ENCODE data around the gene APP.

Gene APP

DNA sequence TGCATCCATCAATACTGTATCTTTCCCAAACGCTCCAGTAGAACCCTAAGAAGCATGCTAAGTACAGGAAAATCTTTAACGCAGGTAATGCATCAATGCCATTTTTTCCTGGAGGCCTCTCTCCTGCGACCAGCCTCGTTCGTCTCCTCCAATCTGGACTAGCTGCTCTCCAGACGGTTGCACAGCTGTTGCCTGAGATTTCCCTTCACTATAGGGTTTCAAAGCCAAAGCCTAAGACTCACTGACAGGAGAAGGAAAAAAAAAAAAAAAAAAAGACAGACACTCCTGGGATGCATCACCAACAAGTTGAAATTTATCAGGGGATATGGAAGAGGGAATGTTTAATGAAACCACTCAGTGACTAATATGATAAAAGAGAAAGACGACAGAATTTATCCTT lies 93.0 kb downstream of the APP start:
- no peaks in the 10 kb centered on the region for H3K4me1 ChIP-seq (ENCODE audit: control insufficient read depth in 2 of 2, insufficient read depth in 2 of 2, low read length in 2 of 2)
- H3K36me3 ChIP-seq (ENCODE audit: control insufficient read depth in 2 of 2, insufficient read depth in 2 of 2, low read length in 2 of 2), result no peaks in the 10 kb centered on the region
- H3K4me3 ChIP-seq (ENCODE audit: low read length in 2 of 2), result no peak overlapping the region
- H3K9me3 ChIP-seq (ENCODE audit: control insufficient read depth in 2 of 2, low read length in 2 of 2), result no peaks in the 10 kb centered on the region
- no peak overlapping the region for H3K9ac ChIP-seq (ENCODE audit: low read depth in 1 of 2, low read length in 2 of 2)
- H3K27ac ChIP-seq (ENCODE audit: low read depth in 2 of 2, low read length in 2 of 2), result no peak overlapping the region
- no peaks in the 10 kb centered on the region for H3K27me3 ChIP-seq (ENCODE audit: control insufficient read depth in 2 of 2, insufficient read depth in 2 of 2, low read length in 2 of 2)

DNA sequence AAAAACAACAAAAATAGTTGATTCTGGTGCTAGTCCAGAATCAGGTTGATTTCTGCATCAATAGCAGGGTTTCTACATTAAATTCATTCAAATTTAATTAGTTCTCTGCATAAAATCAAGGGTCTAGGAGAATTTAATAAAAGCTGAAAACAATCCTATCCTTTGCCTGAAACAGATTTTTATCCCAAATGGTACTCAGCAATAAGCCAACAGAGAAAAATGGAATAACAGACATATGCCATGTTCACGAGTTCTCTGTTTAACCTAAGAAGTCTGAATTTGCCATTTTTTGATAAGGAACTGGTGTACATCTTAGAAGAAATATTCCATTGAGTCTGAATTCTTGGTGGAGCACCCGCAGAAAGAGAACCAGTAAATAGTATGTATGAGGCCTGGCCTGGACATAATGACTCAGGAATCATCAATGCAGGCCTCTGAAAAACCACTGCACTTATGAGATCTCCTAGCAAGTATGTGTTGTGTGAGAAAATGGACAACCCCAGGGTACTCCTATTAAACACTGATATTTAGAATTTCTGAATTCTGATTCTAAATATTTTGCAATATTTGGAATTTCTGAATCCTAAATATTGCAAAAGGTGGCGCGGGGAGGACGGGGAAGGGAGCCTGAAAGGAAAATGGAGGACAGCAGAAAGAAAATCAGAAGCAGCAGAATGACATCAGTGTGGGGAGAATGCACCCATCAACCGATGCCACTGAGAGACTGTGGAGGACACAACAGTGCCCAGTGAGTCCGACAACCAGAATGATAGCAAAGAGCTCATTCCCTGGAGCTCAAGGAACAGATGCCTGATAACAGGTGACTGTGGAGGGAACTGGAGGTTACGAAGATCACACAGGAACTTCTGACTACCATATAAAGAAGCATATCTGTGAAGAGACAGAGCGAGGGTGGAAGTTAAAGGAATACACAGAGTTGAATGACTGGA lies 97.6 kb downstream of the APP start:
- Histone ChIP-seq H3K27ac (ENCODE audit: low read depth in 2 of 2, low read length in 2 of 2) (no peak overlapping the region), H3K36me3 (ENCODE audit: control insufficient read depth in 2 of 2, insufficient read depth in 2 of 2, low read length in 2 of 2) (no peaks in the 10 kb centered on the region), H3K9me3 (ENCODE audit: control insufficient read depth in 2 of 2, low read length in 2 of 2) (no peaks in the 10 kb centered on the region), H3K4me3 (ENCODE audit: low read length in 2 of 2) (no peak overlapping the region), H3K27me3 (ENCODE audit: control insufficient read depth in 2 of 2, insufficient read depth in 2 of 2, low read length in 2 of 2) (no peaks in the 10 kb centered on the region), H3K9ac (ENCODE audit: low read depth in 1 of 2, low read length in 2 of 2) (no peak overlapping the region), H3K4me1 (ENCODE audit: control insufficient read depth in 2 of 2, insufficient read depth in 2 of 2, low read length in 2 of 2) (peaks cover 0 to 12% of the 10 kb centered on the region in 2 donors)

DNA sequence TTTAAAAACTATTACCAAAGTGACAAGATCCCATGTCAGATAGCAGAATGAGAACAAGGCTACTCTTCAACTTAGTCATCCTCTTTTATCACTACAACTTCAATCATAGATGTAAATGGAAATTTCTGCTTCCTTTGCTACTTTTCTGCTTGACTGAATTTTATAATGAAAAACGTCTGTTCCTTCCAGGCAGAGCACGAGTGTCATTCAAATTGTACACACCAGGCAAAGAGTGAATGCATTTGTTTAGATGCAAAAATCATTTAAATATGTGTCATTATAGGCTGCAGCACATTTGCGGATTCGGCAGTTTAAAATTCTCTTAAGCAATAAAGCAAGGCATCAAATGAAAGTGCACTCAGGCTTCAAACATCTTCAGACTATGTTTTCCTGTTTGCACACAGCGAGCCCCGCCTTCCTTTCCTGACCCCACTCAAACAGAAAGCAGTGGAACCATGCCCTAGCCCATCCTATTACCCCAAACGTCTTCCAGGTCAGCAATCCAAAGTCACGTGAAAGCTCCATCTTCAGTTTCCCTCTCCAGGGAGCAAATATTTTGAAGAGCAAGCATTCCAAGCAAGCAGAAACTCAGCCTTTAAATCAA lies 99.6 kb downstream of the APP start:
- peak overlapping the region in 1 of 2 donors; percentile 42 for H3K4me3 ChIP-seq (ENCODE audit: low read length in 2 of 2)

DNA sequence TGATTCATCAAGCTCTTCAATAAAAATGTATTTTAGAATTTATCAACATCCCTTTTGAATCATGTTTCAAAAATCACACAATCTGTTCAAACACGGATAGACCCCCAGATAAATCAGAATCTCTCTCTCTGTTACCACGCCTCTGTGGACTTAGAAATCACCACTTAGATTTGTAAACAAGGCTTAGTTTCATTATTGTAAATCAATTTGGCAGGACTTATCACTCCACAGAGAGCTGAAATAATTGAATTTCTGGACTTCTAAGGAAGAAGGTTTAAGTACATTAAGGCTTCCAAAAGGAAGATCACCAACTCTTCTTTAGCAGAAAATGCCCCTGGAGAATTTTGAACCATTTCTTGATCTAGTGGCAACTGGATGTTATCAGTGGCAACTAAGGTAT lies 100.4 kb downstream of the APP start:
- H3K27ac ChIP-seq (ENCODE audit: low read depth in 2 of 2, low read length in 2 of 2), result no peak overlapping the region
- H3K4me1 ChIP-seq (ENCODE audit: control insufficient read depth in 2 of 2, insufficient read depth in 2 of 2, low read length in 2 of 2), result peaks cover 0 to 12% of the 10 kb centered on the region in 2 donors
- no peak overlapping the region for H3K4me3 ChIP-seq (ENCODE audit: low read length in 2 of 2)
- H3K9me3 ChIP-seq (ENCODE audit: control insufficient read depth in 2 of 2, low read length in 2 of 2), result no peaks in the 10 kb centered on the region
- H3K27me3 ChIP-seq (ENCODE audit: control insufficient read depth in 2 of 2, insufficient read depth in 2 of 2, low read length in 2 of 2), result no peaks in the 10 kb centered on the region
- H3K36me3 ChIP-seq (ENCODE audit: control insufficient read depth in 2 of 2, insufficient read depth in 2 of 2, low read length in 2 of 2), result no peaks in the 10 kb centered on the region
- no peak overlapping the region for H3K9ac ChIP-seq (ENCODE audit: low read depth in 1 of 2, low read length in 2 of 2)

More for the DNA sequence above, 99.6 kb downstream of the APP start:
- Histone ChIP-seq H3K9ac (ENCODE audit: low read depth in 1 of 2, low read length in 2 of 2) (no peak overlapping the region), H3K9me3 (ENCODE audit: control insufficient read depth in 2 of 2, low read length in 2 of 2) (no peaks in the 10 kb centered on the region), H3K36me3 (ENCODE audit: control insufficient read depth in 2 of 2, insufficient read depth in 2 of 2, low read length in 2 of 2) (no peaks in the 10 kb centered on the region), H3K27me3 (ENCODE audit: control insufficient read depth in 2 of 2, insufficient read depth in 2 of 2, low read length in 2 of 2) (no peaks in the 10 kb centered on the region), H3K4me1 (ENCODE audit: control insufficient read depth in 2 of 2, insufficient read depth in 2 of 2, low read length in 2 of 2) (peaks cover 0 to 12% of the 10 kb centered on the region in 2 donors), H3K27ac (ENCODE audit: low read depth in 2 of 2, low read length in 2 of 2) (no peak overlapping the region)

DNA sequence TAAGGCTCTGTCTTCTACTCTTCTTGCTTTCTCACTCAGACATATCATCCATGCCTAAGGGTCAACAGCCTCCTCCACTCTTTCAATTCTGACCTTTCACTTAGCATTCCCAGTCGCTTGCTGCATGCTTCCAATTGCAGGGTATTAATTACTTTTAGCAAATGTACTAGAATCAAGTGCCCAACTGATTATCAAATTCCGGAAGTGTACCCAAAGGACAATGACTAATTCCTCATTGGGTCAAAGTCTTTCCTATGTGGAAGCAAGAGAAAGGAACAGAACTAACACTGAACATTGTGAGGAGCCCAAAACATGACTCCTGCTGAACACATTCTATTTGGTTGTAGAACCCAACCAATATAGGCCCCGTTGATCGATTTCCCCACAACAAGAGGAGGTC lies 101.8 kb downstream of the APP start:
- no peak overlapping the region for H3K4me3 ChIP-seq (ENCODE audit: low read length in 2 of 2)
- H3K27ac ChIP-seq (ENCODE audit: low read depth in 2 of 2, low read length in 2 of 2), result no peak overlapping the region
- H3K27me3 ChIP-seq (ENCODE audit: control insufficient read depth in 2 of 2, insufficient read depth in 2 of 2, low read length in 2 of 2), result no peaks in the 10 kb centered on the region
- peaks cover 0 to 12% of the 10 kb centered on the region in 2 donors for H3K4me1 ChIP-seq (ENCODE audit: control insufficient read depth in 2 of 2, insufficient read depth in 2 of 2, low read length in 2 of 2)
- H3K9ac ChIP-seq (ENCODE audit: low read depth in 1 of 2, low read length in 2 of 2), result no peak overlapping the region
- H3K9me3 ChIP-seq (ENCODE audit: control insufficient read depth in 2 of 2, low read length in 2 of 2), result no peaks in the 10 kb centered on the region
- H3K36me3 ChIP-seq (ENCODE audit: control insufficient read depth in 2 of 2, insufficient read depth in 2 of 2, low read length in 2 of 2), result no peaks in the 10 kb centered on the region

DNA sequence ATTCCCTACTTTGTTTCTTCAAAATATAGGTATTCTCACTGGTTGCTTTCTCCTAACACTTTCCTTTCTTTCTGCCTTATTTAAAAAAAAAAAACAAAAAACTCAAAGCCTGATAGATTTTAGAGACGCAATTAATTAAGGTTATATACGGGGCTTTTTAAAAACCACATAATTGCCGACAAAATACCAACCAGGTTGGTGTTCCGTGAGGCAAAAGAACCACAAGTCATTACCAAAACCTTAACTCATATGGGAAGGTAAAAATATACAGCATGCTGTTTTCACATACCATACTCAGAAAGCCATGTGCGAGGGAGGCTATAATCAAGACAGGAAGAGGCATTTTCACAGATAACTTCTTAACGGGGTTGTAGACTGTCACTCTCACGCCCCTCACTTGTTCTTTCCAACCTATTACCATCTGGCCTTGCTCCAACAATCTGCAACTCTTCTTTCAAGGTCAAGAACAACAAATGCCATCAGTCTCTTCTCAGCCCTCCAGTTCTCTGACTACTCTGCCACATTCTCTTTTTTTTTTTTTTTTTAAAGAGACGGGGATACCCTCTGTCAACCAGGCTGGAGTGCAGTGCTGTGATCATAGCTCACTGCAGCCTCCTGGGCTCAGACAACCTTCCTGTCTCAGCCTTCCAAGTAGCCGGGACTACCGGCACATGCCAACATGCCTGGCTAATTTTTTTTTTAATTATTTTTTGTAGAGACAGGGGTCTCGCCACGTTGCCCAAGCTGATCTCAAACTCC lies 102.6 kb downstream of the APP start:
- H3K36me3 ChIP-seq (ENCODE audit: control insufficient read depth in 2 of 2, insufficient read depth in 2 of 2, low read length in 2 of 2), result no peaks in the 10 kb centered on the region
- peaks cover 0 to 12% of the 10 kb centered on the region in 2 donors for H3K4me1 ChIP-seq (ENCODE audit: control insufficient read depth in 2 of 2, insufficient read depth in 2 of 2, low read length in 2 of 2)

DNA sequence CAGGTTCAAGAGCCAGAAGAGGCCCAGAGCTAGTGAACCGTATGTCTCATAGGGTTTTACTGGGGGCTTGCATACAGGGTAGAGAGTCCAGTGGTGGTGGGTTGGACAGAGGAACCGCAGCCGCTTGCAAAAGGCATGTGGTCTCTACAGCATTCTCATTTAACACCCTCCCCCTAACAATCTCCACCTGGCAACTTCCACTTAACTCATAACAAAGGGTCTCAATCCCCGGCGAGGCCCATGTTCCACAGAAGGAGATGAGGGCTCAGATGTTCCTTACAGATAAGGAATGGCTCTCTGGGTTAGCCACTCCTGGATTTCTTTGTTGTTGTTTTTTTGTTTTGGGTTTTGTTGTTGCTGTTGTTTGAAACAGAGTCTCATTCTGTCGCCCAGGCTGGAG lies 106.1 kb downstream of the APP start:
- Histone ChIP-seq H3K9ac (ENCODE audit: low read depth in 1 of 2, low read length in 2 of 2) (no peak overlapping the region), H3K4me1 (ENCODE audit: control insufficient read depth in 2 of 2, insufficient read depth in 2 of 2, low read length in 2 of 2) (peaks cover 0 to 5% of the 10 kb centered on the region in 2 donors), H3K27me3 (ENCODE audit: control insufficient read depth in 2 of 2, insufficient read depth in 2 of 2, low read length in 2 of 2) (no peaks in the 10 kb centered on the region), H3K9me3 (ENCODE audit: control insufficient read depth in 2 of 2, low read length in 2 of 2) (no peaks in the 10 kb centered on the region), H3K4me3 (ENCODE audit: low read length in 2 of 2) (no peak overlapping the region), H3K27ac (ENCODE audit: low read depth in 2 of 2, low read length in 2 of 2) (no peak overlapping the region), H3K36me3 (ENCODE audit: control insufficient read depth in 2 of 2, insufficient read depth in 2 of 2, low read length in 2 of 2) (peaks cover 0 to 2% of the 10 kb centered on the region in 2 donors)

More for the DNA sequence above, 102.6 kb downstream of the APP start:
- Histone ChIP-seq H3K9me3 (ENCODE audit: control insufficient read depth in 2 of 2, low read length in 2 of 2) (no peaks in the 10 kb centered on the region), H3K9ac (ENCODE audit: low read depth in 1 of 2, low read length in 2 of 2) (no peak overlapping the region), H3K27ac (ENCODE audit: low read depth in 2 of 2, low read length in 2 of 2) (no peak overlapping the region), H3K4me3 (ENCODE audit: low read length in 2 of 2) (no peak overlapping the region), H3K27me3 (ENCODE audit: control insufficient read depth in 2 of 2, insufficient read depth in 2 of 2, low read length in 2 of 2) (no peaks in the 10 kb centered on the region)

DNA sequence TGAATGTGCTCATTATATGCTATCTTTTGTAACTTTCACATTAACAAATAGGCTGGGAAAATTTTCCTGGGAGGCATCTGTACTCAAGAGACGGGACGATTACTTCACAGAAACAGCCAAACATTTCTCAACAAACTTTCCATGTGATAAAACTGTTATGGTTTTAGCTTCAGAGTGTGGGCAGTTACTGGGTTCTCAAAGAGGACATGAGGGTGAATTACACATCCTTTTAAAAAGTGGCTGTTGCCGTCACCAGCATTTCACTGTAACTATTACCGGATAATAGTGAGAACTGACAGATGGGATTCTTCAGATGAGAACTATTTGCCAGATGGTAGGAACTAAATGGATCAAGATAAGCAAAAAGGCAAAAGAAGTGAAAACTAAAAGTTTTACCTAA lies 109.1 kb downstream of the APP start:
- peaks cover 0 to 2% of the 10 kb centered on the region in 2 donors for H3K36me3 ChIP-seq (ENCODE audit: control insufficient read depth in 2 of 2, insufficient read depth in 2 of 2, low read length in 2 of 2)
- no peak overlapping the region for H3K4me3 ChIP-seq (ENCODE audit: low read length in 2 of 2)
- no peak overlapping the region for H3K9ac ChIP-seq (ENCODE audit: low read depth in 1 of 2, low read length in 2 of 2)
- H3K4me1 ChIP-seq (ENCODE audit: control insufficient read depth in 2 of 2, insufficient read depth in 2 of 2, low read length in 2 of 2), result no peaks in the 10 kb centered on the region
- no peaks in the 10 kb centered on the region for H3K9me3 ChIP-seq (ENCODE audit: control insufficient read depth in 2 of 2, low read length in 2 of 2)
- H3K27me3 ChIP-seq (ENCODE audit: control insufficient read depth in 2 of 2, insufficient read depth in 2 of 2, low read length in 2 of 2), result no peaks in the 10 kb centered on the region
- no peak overlapping the region for H3K27ac ChIP-seq (ENCODE audit: low read depth in 2 of 2, low read length in 2 of 2)

DNA sequence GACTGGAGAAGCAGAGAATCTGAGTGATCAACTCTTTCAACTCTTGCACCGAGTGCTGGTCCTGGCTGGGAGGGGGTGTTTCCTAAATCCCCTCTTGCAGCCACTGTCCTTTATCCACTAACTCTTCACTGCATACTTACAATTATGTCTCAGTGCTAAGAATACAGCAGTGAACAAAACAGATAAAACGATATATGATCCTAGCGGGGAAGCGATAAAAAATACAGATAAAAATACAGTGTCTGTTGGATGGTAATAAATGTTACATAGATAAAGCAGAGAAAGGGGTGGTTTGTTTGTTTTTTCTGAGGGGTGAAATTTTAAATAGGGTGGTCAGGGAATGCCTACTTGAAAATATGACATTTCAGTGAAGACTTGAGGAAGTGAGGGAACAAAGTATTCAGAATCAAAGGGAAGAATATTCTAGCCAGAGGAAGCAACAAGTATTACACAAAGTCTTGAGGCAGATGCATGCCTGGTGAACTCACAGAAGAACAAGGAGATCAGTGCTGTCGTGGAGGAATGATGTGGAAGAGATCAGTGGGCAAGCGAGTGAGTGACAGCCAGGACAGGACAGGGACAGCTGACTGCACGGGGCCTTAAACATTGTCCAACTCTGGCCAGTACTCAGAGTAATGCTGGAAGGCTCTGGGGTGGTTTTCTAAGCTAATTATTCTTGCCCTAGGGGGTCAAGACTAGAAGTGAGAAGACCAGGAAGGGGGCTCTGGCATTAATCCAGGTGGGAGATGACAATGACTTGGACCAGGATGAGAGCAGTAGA lies 110.0 kb downstream of the APP start:
- no peak overlapping the region for H3K27ac ChIP-seq (ENCODE audit: low read depth in 2 of 2, low read length in 2 of 2)
- no peaks in the 10 kb centered on the region for H3K9me3 ChIP-seq (ENCODE audit: control insufficient read depth in 2 of 2, low read length in 2 of 2)

More for the DNA sequence above, 110.0 kb downstream of the APP start:
- Histone ChIP-seq H3K4me3 (ENCODE audit: low read length in 2 of 2) (no peak overlapping the region), H3K36me3 (ENCODE audit: control insufficient read depth in 2 of 2, insufficient read depth in 2 of 2, low read length in 2 of 2) (peaks cover 0 to 2% of the 10 kb centered on the region in 2 donors), H3K9ac (ENCODE audit: low read depth in 1 of 2, low read length in 2 of 2) (no peak overlapping the region), H3K27me3 (ENCODE audit: control insufficient read depth in 2 of 2, insufficient read depth in 2 of 2, low read length in 2 of 2) (no peaks in the 10 kb centered on the region), H3K4me1 (ENCODE audit: control insufficient read depth in 2 of 2, insufficient read depth in 2 of 2, low read length in 2 of 2) (no peaks in the 10 kb centered on the region)

All from mucosa of rectum (tissue), 2 donors.